ENCODE results near the gene MAU2. TPM values are rescaled to one million over a fixed set of nuclear protein-coding genes. Genes with fewer than 3 reads are reported as not detected.

The MAU2 gene
- total and polyA plus RNA-seq, 2 of the 8 experiments (the other 6 are each of a cell fraction or from before 2014, with no cell fraction given) = 32.0 to 40.8 TPM

- peak; percentile 3; the same call in 1 of the 2 replicates for TF ChIP-seq USF2 (IDR thresholded peaks at IDR 0.05; ENCODE audit: low read length)
- TF ChIP-seq SIN3A (conservative IDR thresholded peaks at IDR 0.05 in 1 of 2, IDR thresholded peaks at IDR 0.05 in 1 of 2; ENCODE audit: low read depth in 1 of 2, low read length in 2 of 2) = peak in 1 of 2 experiments; percentile 81; a peak in 2 of 4 replicates
- TF ChIP-seq ATF2 (IDR thresholded peaks at IDR 0.05; ENCODE audit: low read length) = no peak
- peak; percentile 87 for TF ChIP-seq CREB1 (IDR thresholded peaks at IDR 0.05)
- peak; percentile 80 to 87 for TF ChIP-seq POLR2A (IDR thresholded peaks at IDR 0.05; ENCODE audit: control extremely low read depth in 1 of 2, low read depth in 2 of 2, low read length in 2 of 2)
- TF ChIP-seq TAF7 (optimal IDR thresholded peaks at IDR 0.05; ENCODE audit: borderline replicate concordance, low read depth, low read length) = peak; percentile 60
- TF ChIP-seq PHF8 (conservative IDR thresholded peaks at IDR 0.05; ENCODE audit: low read depth, low read length) = peak; percentile 69; the same call in 1 of the 2 replicates
- peak; percentile 19 for TF ChIP-seq ASH2L (IDR thresholded peaks at IDR 0.05; ENCODE audit: low read length)
- peak; percentile 96 for TF ChIP-seq RFX5 (IDR thresholded peaks at IDR 0.05; ENCODE audit: borderline replicate concordance, low read depth, low read length)
- peak; percentile 57; the same call in 1 of the 2 replicates for TF ChIP-seq TBP (IDR thresholded peaks at IDR 0.05; ENCODE audit: low read depth, low read length)
- TF ChIP-seq E2F6 (IDR thresholded peaks at IDR 0.05) = peak; percentile 73; the same call in 1 of the 2 replicates
- TF ChIP-seq CTBP2 (IDR thresholded peaks at IDR 0.05; ENCODE audit: borderline replicate concordance, insufficient read depth, insufficient read length, low read length) = no peak
- no peak for TF ChIP-seq KDM1A (IDR thresholded peaks at IDR 0.05; ENCODE audit: borderline replicate concordance, low read length)
- peak; percentile 19; the same call in 1 of the 2 replicates for TF ChIP-seq NRF1 (IDR thresholded peaks at IDR 0.05; ENCODE audit: low read depth, low read length)
- no peak; the same call in 1 of the 2 replicates for TF ChIP-seq GTF2F1 (IDR thresholded peaks at IDR 0.05; ENCODE audit: borderline replicate concordance, low read depth, low read length)
- no peak for TF ChIP-seq ATF3 (IDR thresholded peaks at IDR 0.05; ENCODE audit: insufficient read depth, low read depth, low read length)
These were observed 64.7 kb downstream of the MAU2 start (continued) for GRCh38 chr19:19385131-19385895.
